ENCODE data around the gene FKBP14.

Gene FKBP14

GRCh38 chr7:29987083-29987482 is 39.4 kb downstream of the FKBP14 start:
- POLR2A ChIA-PET = interaction anchor here (1.3 to 1.5 kb wide), 2 partner anchors 19 to 41 kb away, joined by 4 to 6 read pairs; partner anchors contain the start of gene PLEKHA8
- DNase-seq (ENCODE audit: extremely low spot score) = no peak
- CTCF ChIA-PET = interaction anchor here (1.4 kb wide), 1 partner anchor 75 kb away, joined by 4 read pairs; no protein-coding TSS in a partner anchor
- no peak for TF ChIP-seq FOXA1 (IDR thresholded peaks at IDR 0.05)
- no peak for TF ChIP-seq HDGF (IDR thresholded peaks at IDR 0.05; ENCODE audit: borderline replicate concordance)
- no peak for TF ChIP-seq FOXK2 (IDR thresholded peaks at IDR 0.05)
- no peak for TF ChIP-seq L3MBTL2 (conservative IDR thresholded peaks at IDR 0.05)
- TF ChIP-seq FOXM1 (IDR thresholded peaks at IDR 0.05; ENCODE audit: borderline replicate concordance) = no peak
- no peak for TF ChIP-seq LEF1 (IDR thresholded peaks at IDR 0.05; ENCODE audit: borderline replicate concordance)
- TF ChIP-seq SUZ12 (IDR thresholded peaks at IDR 0.05) = no peak
- TF ChIP-seq ARNT (IDR thresholded peaks at IDR 0.05) = no peak
- TF ChIP-seq ZNF384 (IDR thresholded peaks at IDR 0.05) = no peak
- TF ChIP-seq BHLHE40 (IDR thresholded peaks at IDR 0.05; ENCODE audit: borderline replicate concordance) = no peak
- TF ChIP-seq SP1 (IDR thresholded peaks at IDR 0.05) = no peak
- no peak for TF ChIP-seq CTBP1 (IDR thresholded peaks at IDR 0.05; ENCODE audit: borderline replicate concordance)
- no peak for TF ChIP-seq ELF4 (IDR thresholded peaks at IDR 0.05)
- TF ChIP-seq PKNOX1 (IDR thresholded peaks at IDR 0.05) = no peak
- TF ChIP-seq NFRKB (IDR thresholded peaks at IDR 0.05) = no peak
- TF ChIP-seq TARDBP (IDR thresholded peaks at IDR 0.05) = no peak

- ChIA-PET POLR2A (no interaction called here), CTCF (no interaction called here)
- no peak for DNase-seq (ENCODE audit: extremely low spot score)
- TF ChIP-seq L3MBTL2 (conservative IDR thresholded peaks at IDR 0.05) = no peak
- no peak for TF ChIP-seq HDGF (IDR thresholded peaks at IDR 0.05; ENCODE audit: borderline replicate concordance)
- TF ChIP-seq TARDBP (IDR thresholded peaks at IDR 0.05) = no peak
- no peak for TF ChIP-seq FOXK2 (IDR thresholded peaks at IDR 0.05)
- no peak for TF ChIP-seq FOXA1 (IDR thresholded peaks at IDR 0.05)
- no peak for TF ChIP-seq FOXM1 (IDR thresholded peaks at IDR 0.05; ENCODE audit: borderline replicate concordance)
- TF ChIP-seq LEF1 (IDR thresholded peaks at IDR 0.05; ENCODE audit: borderline replicate concordance) = no peak
- no peak for TF ChIP-seq CTBP1 (IDR thresholded peaks at IDR 0.05; ENCODE audit: borderline replicate concordance)
- no peak for TF ChIP-seq ELF4 (IDR thresholded peaks at IDR 0.05)
- TF ChIP-seq ZNF384 (IDR thresholded peaks at IDR 0.05) = no peak
- no peak for TF ChIP-seq NFRKB (IDR thresholded peaks at IDR 0.05)
- TF ChIP-seq PKNOX1 (IDR thresholded peaks at IDR 0.05) = no peak
Measured at GRCh38 chr7:29980151-29980550, 46.4 kb downstream of the FKBP14 start.

GRCh38 chr7:29977886-29978651 is 48.4 kb downstream of the FKBP14 start:
- no peak for TF ChIP-seq LEF1 (IDR thresholded peaks at IDR 0.05; ENCODE audit: borderline replicate concordance)
- TF ChIP-seq L3MBTL2 (conservative IDR thresholded peaks at IDR 0.05) = no peak
- no peak for TF ChIP-seq HDGF (IDR thresholded peaks at IDR 0.05; ENCODE audit: borderline replicate concordance)
- TF ChIP-seq ARNT (IDR thresholded peaks at IDR 0.05) = no peak
- TF ChIP-seq ELF4 (IDR thresholded peaks at IDR 0.05) = no peak
- TF ChIP-seq ZNF384 (IDR thresholded peaks at IDR 0.05) = no peak
- TF ChIP-seq FOXM1 (IDR thresholded peaks at IDR 0.05; ENCODE audit: borderline replicate concordance) = no peak
- TF ChIP-seq CTBP1 (IDR thresholded peaks at IDR 0.05; ENCODE audit: borderline replicate concordance) = no peak
- no peak for TF ChIP-seq FOXK2 (IDR thresholded peaks at IDR 0.05)
- TF ChIP-seq SP1 (IDR thresholded peaks at IDR 0.05) = no peak
- TF ChIP-seq TARDBP (IDR thresholded peaks at IDR 0.05) = no peak
- TF ChIP-seq NFRKB (IDR thresholded peaks at IDR 0.05) = no peak
- no peak for TF ChIP-seq BHLHE40 (IDR thresholded peaks at IDR 0.05; ENCODE audit: borderline replicate concordance)
- no peak for TF ChIP-seq SUZ12 (IDR thresholded peaks at IDR 0.05)
- TF ChIP-seq PKNOX1 (IDR thresholded peaks at IDR 0.05) = no peak
- no peak for TF ChIP-seq FOXA1 (IDR thresholded peaks at IDR 0.05)
- POLR2A ChIA-PET = interaction anchor here (1.2 kb wide), 1 partner anchor 13 kb away, joined by 3 read pairs; no protein-coding TSS in a partner anchor
- DNase-seq (ENCODE audit: extremely low spot score) = peak; percentile 42
- CTCF ChIA-PET = no interaction called here

- no peak for TF ChIP-seq FOXM1 (IDR thresholded peaks at IDR 0.05; ENCODE audit: borderline replicate concordance)
- no peak for DNase-seq (ENCODE audit: extremely low spot score)
- ChIA-PET POLR2A (interaction anchor here (1.2 kb wide), 1 partner anchor 11 kb away, joined by 3 read pairs; no protein-coding TSS in a partner anchor), CTCF (interaction anchor here (0.6 kb wide), 1 partner anchor 1749 kb away, joined by 3 read pairs; no protein-coding TSS in a partner anchor)
Measured at GRCh38 chr7:29976673-29977415, 49.7 kb downstream of the FKBP14 start.

GRCh38 chr7:29976266-29976665 is 50.2 kb downstream of the FKBP14 start:
- ChIA-PET CTCF (no interaction called here), POLR2A (no interaction called here)
- DNase-seq (ENCODE audit: extremely low spot score) = no peak
- TF ChIP-seq CTBP1 (IDR thresholded peaks at IDR 0.05; ENCODE audit: borderline replicate concordance) (no peak), HDGF (IDR thresholded peaks at IDR 0.05; ENCODE audit: borderline replicate concordance) (no peak), ELF4 (IDR thresholded peaks at IDR 0.05) (no peak), SUZ12 (IDR thresholded peaks at IDR 0.05) (no peak), L3MBTL2 (conservative IDR thresholded peaks at IDR 0.05) (no peak), FOXA1 (IDR thresholded peaks at IDR 0.05) (no peak), PKNOX1 (IDR thresholded peaks at IDR 0.05) (no peak), FOXK2 (IDR thresholded peaks at IDR 0.05) (no peak), LEF1 (IDR thresholded peaks at IDR 0.05; ENCODE audit: borderline replicate concordance) (no peak), SP1 (IDR thresholded peaks at IDR 0.05) (no peak), TARDBP (IDR thresholded peaks at IDR 0.05) (no peak), FOXM1 (IDR thresholded peaks at IDR 0.05; ENCODE audit: borderline replicate concordance) (no peak), BHLHE40 (IDR thresholded peaks at IDR 0.05; ENCODE audit: borderline replicate concordance) (no peak), NFRKB (IDR thresholded peaks at IDR 0.05) (no peak), ZNF384 (IDR thresholded peaks at IDR 0.05) (no peak), ARNT (IDR thresholded peaks at IDR 0.05) (no peak)

Measured in HEK293T (cell line).